ENCODE data around the gene NSMCE4A. TPM values are rescaled to one million over a fixed set of nuclear protein-coding genes. Genes with fewer than 3 reads are reported as not detected.

Gene NSMCE4A
- total RNA-seq, 1 donor from 2014 or later = 13.1 TPM

GRCh38 chr10:121952226-121952625, 22.8 kb downstream of the NSMCE4A start:
- DNase-seq (ENCODE audit: low read depth) = peak; percentile 78
- H3K9me3 Mint-ChIP-seq (ENCODE audit: unreplicated experiment) = peaks cover 1% of the 10 kb centered on the region
- H4K20me1 ChIP-seq (ENCODE audit: insufficient read depth, low read length) = no peaks in the 10 kb centered on the region
- no peak for TF ChIP-seq CTCF (IDR thresholded peaks at IDR 0.05; ENCODE audit: insufficient read depth, low read depth, low read length)
- no peak for TF ChIP-seq EZH2 (IDR thresholded peaks at IDR 0.05; ENCODE audit: insufficient read depth, low read length)
- no peaks in the 10 kb centered on the region for H3K27me3 ChIP-seq (ENCODE audit: insufficient read depth, low read length)
- H2AFZ ChIP-seq (ENCODE audit: low read depth, low read length) = peak overlapping the region; percentile 12
- H3K36me3 ChIP-seq (ENCODE audit: insufficient read depth, low read length) = no peaks in the 10 kb centered on the region
- H3K27ac Mint-ChIP-seq (ENCODE audit: unreplicated experiment) = no peak overlapping the region
- no peak for FAIRE-seq
- H3K79me2 ChIP-seq (ENCODE audit: insufficient read depth, low read length) = no peaks in the 10 kb centered on the region
- no peaks in the 10 kb centered on the region for H3K9me3 ChIP-seq (ENCODE audit: insufficient read depth, low read depth, low read length)
- no peaks in the 10 kb centered on the region for H3K4me1 Mint-ChIP-seq (ENCODE audit: low read depth, unreplicated experiment)
- no peak overlapping the region for H3K4me3 Mint-ChIP-seq (ENCODE audit: unreplicated experiment)
- no peak overlapping the region for H3K9ac ChIP-seq (ENCODE audit: low read length)
- H3K27me3 Mint-ChIP-seq (ENCODE audit: low read depth, unreplicated experiment) = no peaks in the 10 kb centered on the region
- no peak overlapping the region for H3K27ac ChIP-seq (ENCODE audit: low read depth, low read length)
- H3K36me3 Mint-ChIP-seq (ENCODE audit: low read depth, unreplicated experiment) = no peaks in the 10 kb centered on the region
- peaks cover 12% of the 10 kb centered on the region for H3K4me1 ChIP-seq (ENCODE audit: insufficient read depth, low read length)
- no peak overlapping the region for H3K4me3 ChIP-seq (ENCODE audit: insufficient read depth, low read depth, low read length)
- no peak overlapping the region for H3K4me2 ChIP-seq (ENCODE audit: low read length)

- FAIRE-seq (no peak), DNase-seq (ENCODE audit: low read depth) (no peak)
- H3K36me3 Mint-ChIP-seq (ENCODE audit: low read depth, unreplicated experiment) = no peaks in the 10 kb centered on the region
Measured at GRCh38 chr10:121949451-121949850, 25.6 kb downstream of the NSMCE4A start.

More at GRCh38 chr10:121949451-121949850, 25.6 kb downstream of the NSMCE4A start:
- Histone ChIP-seq H3K79me2 (ENCODE audit: insufficient read depth, low read length) (no peaks in the 10 kb centered on the region), H3K27ac (ENCODE audit: low read depth, low read length) (no peak overlapping the region), H3K4me1 (ENCODE audit: insufficient read depth, low read length) (no peaks in the 10 kb centered on the region), H2AFZ (ENCODE audit: low read depth, low read length) (no peak overlapping the region), H3K9me3 (ENCODE audit: insufficient read depth, low read depth, low read length) (no peaks in the 10 kb centered on the region), H3K4me3 (ENCODE audit: insufficient read depth, low read depth, low read length) (no peak overlapping the region), H3K9ac (ENCODE audit: low read length) (no peak overlapping the region), H3K36me3 (ENCODE audit: insufficient read depth, low read length) (no peaks in the 10 kb centered on the region), H3K4me2 (ENCODE audit: low read length) (no peak overlapping the region), H3K27me3 (ENCODE audit: insufficient read depth, low read length) (no peaks in the 10 kb centered on the region), H4K20me1 (ENCODE audit: insufficient read depth, low read length) (no peaks in the 10 kb centered on the region)
- H3K27ac Mint-ChIP-seq (ENCODE audit: unreplicated experiment) = no peak overlapping the region
- no peaks in the 10 kb centered on the region for H3K4me1 Mint-ChIP-seq (ENCODE audit: low read depth, unreplicated experiment)
- H3K4me3 Mint-ChIP-seq (ENCODE audit: unreplicated experiment) = no peak overlapping the region
- no peaks in the 10 kb centered on the region for H3K27me3 Mint-ChIP-seq (ENCODE audit: low read depth, unreplicated experiment)
- TF ChIP-seq CTCF (IDR thresholded peaks at IDR 0.05; ENCODE audit: insufficient read depth, low read depth, low read length) (no peak), EZH2 (IDR thresholded peaks at IDR 0.05; ENCODE audit: insufficient read depth, low read length) (no peak)
- peaks cover 1% of the 10 kb centered on the region for H3K9me3 Mint-ChIP-seq (ENCODE audit: unreplicated experiment)

All from astrocyte (in vitro differentiated cells and primary cell).